Transverse colon (tissue), 3 donors: ENCODE results near the gene MT1HL1.

Source experiments
- POLR2A ChIP-seq: fragments of 450-650 bp; IDR thresholded peaks from one replicate; pipeline ENCODE4 v1.6.1; 2016; ENCODE audit warnings: antibody characterized with exemption, mild to moderate bottlenecking, moderate library complexity
- TF ChIP-seq, protein P1 (sequence below), 5 experiments: fragments of 200-600 bp in 3 of 5; fragments of 450-650 bp in 2 of 5; sonication (generic) in 3 of 5; IDR thresholded peaks; 1 replicate in 2 of 5; 2 replicates in 3 of 5; pipeline ENCODE4 v1.5.1; 2016 to 2017; ENCODE audit warnings: antibody characterized with exemption in 5 of 5, inconsistent platforms in 3 of 5, mild to moderate bottlenecking in 2 of 5, moderate library complexity in 1 of 5

DNA sequence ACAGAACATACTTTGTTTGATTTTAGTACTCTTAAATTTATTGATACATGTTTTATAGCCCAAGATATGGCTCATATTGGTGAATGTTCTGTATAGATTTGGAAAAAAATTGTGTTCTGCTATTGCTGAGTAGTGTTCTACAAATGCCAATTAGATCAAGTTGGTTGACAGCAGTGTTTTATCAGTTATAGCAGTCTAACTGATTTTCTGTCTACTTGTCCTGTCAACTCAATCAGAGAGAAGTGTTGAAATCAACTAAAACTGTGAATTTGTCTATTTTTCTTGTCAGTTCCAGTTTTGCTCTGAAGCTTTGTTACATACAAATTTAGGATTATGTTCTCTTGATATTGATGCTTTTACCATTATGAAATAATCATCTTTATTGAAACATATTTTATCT, 14.7 kb upstream of the MT1HL1 start:
- TF ChIP-seq POLR2A = no peak
- TF ChIP-seq, protein P1, sequence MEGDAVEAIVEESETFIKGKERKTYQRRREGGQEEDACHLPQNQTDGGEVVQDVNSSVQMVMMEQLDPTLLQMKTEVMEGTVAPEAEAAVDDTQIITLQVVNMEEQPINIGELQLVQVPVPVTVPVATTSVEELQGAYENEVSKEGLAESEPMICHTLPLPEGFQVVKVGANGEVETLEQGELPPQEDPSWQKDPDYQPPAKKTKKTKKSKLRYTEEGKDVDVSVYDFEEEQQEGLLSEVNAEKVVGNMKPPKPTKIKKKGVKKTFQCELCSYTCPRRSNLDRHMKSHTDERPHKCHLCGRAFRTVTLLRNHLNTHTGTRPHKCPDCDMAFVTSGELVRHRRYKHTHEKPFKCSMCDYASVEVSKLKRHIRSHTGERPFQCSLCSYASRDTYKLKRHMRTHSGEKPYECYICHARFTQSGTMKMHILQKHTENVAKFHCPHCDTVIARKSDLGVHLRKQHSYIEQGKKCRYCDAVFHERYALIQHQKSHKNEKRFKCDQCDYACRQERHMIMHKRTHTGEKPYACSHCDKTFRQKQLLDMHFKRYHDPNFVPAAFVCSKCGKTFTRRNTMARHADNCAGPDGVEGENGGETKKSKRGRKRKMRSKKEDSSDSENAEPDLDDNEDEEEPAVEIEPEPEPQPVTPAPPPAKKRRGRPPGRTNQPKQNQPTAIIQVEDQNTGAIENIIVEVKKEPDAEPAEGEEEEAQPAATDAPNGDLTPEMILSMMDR (IDR thresholded peaks at IDR 0.05) = no peak
